ENCODE results near the gene MC1R. TPM values are rescaled to one million over a fixed set of nuclear protein-coding genes. Genes with fewer than 3 reads are reported as not detected.

MC1R gene
- total and polyA plus RNA-seq, 2 of the 4 experiments (the other 2 are of a cell fraction), result 3.8 to 9.5 TPM

- Histone ChIP-seq H3K4ac (ENCODE audit: low read depth, low read length) (no peak overlapping the region), H2BK20ac (ENCODE audit: low read depth, low read length) (no peak overlapping the region), H3K4me3 (ENCODE audit: insufficient read depth, low read depth, low read length) (no peak overlapping the region), H3K27ac (ENCODE audit: insufficient read depth, low read length) (no peak overlapping the region), H3K18ac (ENCODE audit: low read depth, low read length) (no peak overlapping the region), H4K91ac (ENCODE audit: insufficient read depth, low read depth, low read length) (no peak overlapping the region), H2AFZ (replicated peaks; ENCODE audit: low read length, poor library complexity) (no peak overlapping the region), H4K5ac (ENCODE audit: low read depth, low read length) (no peak overlapping the region), H2BK15ac (ENCODE audit: low read depth, low read length) (no peak overlapping the region), H3K27me3 (ENCODE audit: control insufficient read depth, insufficient read depth, low read length) (no peaks in the 10 kb centered on the region), H3K14ac (replicated peaks; ENCODE audit: low read depth, low read length) (no peak overlapping the region), H3K4me1 (ENCODE audit: control insufficient read depth, insufficient read depth, low read length) (no peaks in the 10 kb centered on the region), H3K56ac (ENCODE audit: extremely low read depth, insufficient read depth, low read length) (no peak overlapping the region), H4K8ac (ENCODE audit: low read depth in 2 of 2, low read length in 2 of 2) (no peak overlapping the region), H2BK120ac (ENCODE audit: low read depth, low read length) (no peak overlapping the region), H3K79me1 (ENCODE audit: low read depth in 1 of 2, low read length in 2 of 2) (peaks cover 24 to 44% of the 10 kb centered on the region in 2 experiments), H3K9me1 (ENCODE audit: insufficient read depth, low read length) (peaks cover 14% of the 10 kb centered on the region; the same call in 1 of the 2 replicates), H2AK9ac (replicated peaks; ENCODE audit: low read depth, low read length, poor library complexity) (no peak overlapping the region), H4K20me1 (ENCODE audit: insufficient read depth, low read length) (peaks cover 54% of the 10 kb centered on the region), H3K4me2 (ENCODE audit: low read depth, low read length) (no peak overlapping the region), H3K36me3 (ENCODE audit: control insufficient read depth, insufficient read depth, low read length) (peaks cover 66% of the 10 kb centered on the region), H3K23ac (ENCODE audit: low read depth, low read length) (no peak overlapping the region), H2BK5ac (ENCODE audit: low read depth, low read length, poor library complexity, severe bottlenecking) (no peak overlapping the region), H3K9ac (ENCODE audit: low read depth, low read length) (no peak overlapping the region), H2AK5ac (ENCODE audit: low read depth, low read length) (no peak overlapping the region), H3K9me3 (ENCODE audit: control insufficient read depth, insufficient read depth, low read length) (no peaks in the 10 kb centered on the region)
- DNase-seq, result no peak
- POLR2A ChIA-PET (ENCODE audit: unreplicated experiment), result no interaction called here
- in situ Hi-C loops (cut with MboI; ENCODE audit: low sequenced_read_pairs), result no loop called here
- BruUV-seq (replicated peaks), result no TSS peak
- ATAC-seq (ENCODE audit: low read depth), result no peak
- WGBS, 2 experiments (ENCODE audit: extremely low coverage in 2 of 2, insufficient read length in 1 of 2), result 95% methylated on average over 2 of the region's 6 CpGs; no CpG with 5 or more reads in 1 of the 2 experiments
- intact Hi-C loops (cut with micrococcal nuclease), result no loop called here
- CTCF ChIA-PET, result no interaction called here
- dilution Hi-C loops (cut with HindIII; ENCODE audit: low sequenced_read_pairs, unreplicated experiment), result no loop called here
- TF ChIP-seq SMC3 (IDR thresholded peaks at IDR 0.05; ENCODE audit: low read depth, low read length) (no peak), RFX5 (IDR thresholded peaks at IDR 0.05; ENCODE audit: low read depth, low read length) (no peak), ELK1 (IDR thresholded peaks at IDR 0.05; ENCODE audit: borderline replicate concordance, low read depth, low read length) (no peak), USF2 (IDR thresholded peaks at IDR 0.05; ENCODE audit: low read depth, low read length) (no peak), POLR2A (IDR thresholded peaks at IDR 0.05; ENCODE audit: low read depth, low read length) (no peak), MXI1 (IDR thresholded peaks at IDR 0.05; ENCODE audit: borderline replicate concordance, low read depth, low read length) (no peak), RCOR1 (IDR thresholded peaks at IDR 0.05; ENCODE audit: insufficient replicate concordance, low read length) (no peak), MAZ (IDR thresholded peaks at IDR 0.05; ENCODE audit: borderline replicate concordance, low read depth, low read length) (no peak), RAD21 (IDR thresholded peaks at IDR 0.05; ENCODE audit: low read length) (no peak), BHLHE40 (IDR thresholded peaks at IDR 0.05; ENCODE audit: low read depth, low read length) (no peak), CTCF (conservative IDR thresholded peaks at IDR 0.05; ENCODE audit: low read depth, low read length) (no peak), FOS (IDR thresholded peaks at IDR 0.05; ENCODE audit: low read depth, low read length) (no peak), CEBPB (IDR thresholded peaks at IDR 0.05; ENCODE audit: low read depth, low read length) (no peak), NFE2L2 (IDR thresholded peaks at IDR 0.05; ENCODE audit: low read depth, low read length) (no peak), CHD1 (IDR thresholded peaks at IDR 0.05; ENCODE audit: low read depth, low read length) (no peak), MAFK (IDR thresholded peaks at IDR 0.05; ENCODE audit: low read depth, low read length) (no peak)
These were observed 13.3 kb downstream of the MC1R start for GRCh38 chr16:89931964-89932363.

All from IMR-90 (cell line).